K562 (cell line): ENCODE data around the gene MAD1L1. TPM values are rescaled to one million over a fixed set of nuclear protein-coding genes. Genes with fewer than 3 reads are reported as not detected.
"Not testable (repeated sequence)": the region's sequence is repeated elsewhere in the genome, so short reads cannot be mapped to it uniquely, and the experiment has no call there.

Experiments
- ATAC-seq: fragments of 200-7000 bp; cut with Tn5 transposase; 3 replicates; pipeline ENCODE4 v1.9.1; 2020; ENCODE audit warnings: moderate library complexity
- BruUV-seq: library from RNA; stranded (reverse); fragments of 400-500 nt; replicated peaks from 2 replicates; lab custom pipeline; 2021; lab: Mats Ljungman, UMichigan
- CTCF ChIA-PET: fragments of 300-600 bp; formaldehyde crosslinking; extraction: SDS; loops from one replicate; lab custom pipeline; 2021; ENCODE audit warnings: low intra/inter-chr PET ratio; lab: Yijun Ruan, JAX
- POLR2A ChIA-PET: fragments of 300-600, 350-650 bp; sonication (Branson Sonifier 250); formaldehyde crosslinking; extraction: SDS; loops from one replicate; lab custom pipeline; 2021; ENCODE audit warnings: antibody characterized with exemption, inconsistent platforms; lab: Yijun Ruan, JAX
- DNase-seq, 4 experiments: peaks; one replicate each; pipeline versions ENCODE4 v3.0.0 to v3.0.0-alpha.2; 2011 to 2018; ENCODE audit warnings: low spot score in 3 of 4, mixed read lengths in 3 of 4; ENCODE audit errors: extremely low read depth in 1 of 4
- FAIRE-seq: peaks from 2 replicates; lab custom pipeline; 2011; peaks lifted over from hg19 to GRCh38; lab: Jason Lieb, UNC
- H2AFZ ChIP-seq: 2 replicates; pipeline ENCODE4 v1.6.0; 2011; ENCODE audit warnings: low read depth, low read length, control low read depth, inconsistent platforms
- H3K27ac ChIP-seq: fragments of 200-600 bp; 3 replicates; pipeline ENCODE4 v1.8.0; 2011; ENCODE audit warnings: low read depth, mild to moderate bottlenecking, control low read depth, inconsistent platforms, low read length, moderate library complexity, mixed read lengths; ENCODE audit errors: extremely low read depth
- H3K27me3 ChIP-seq, 2 experiments: fragments of 300-600 bp in 1 of 2; 2 replicates in 1 of 2; 3 replicates in 1 of 2; pipeline versions ENCODE4 v1.6.0 to v1.8.0; 2011; ENCODE audit warnings: inconsistent platforms in 2 of 2, low read length in 2 of 2, mild to moderate bottlenecking in 1 of 2, mixed read lengths in 1 of 2, moderate library complexity in 1 of 2; ENCODE audit not compliant: control insufficient read depth in 2 of 2, insufficient read depth in 2 of 2
- H3K36me3 ChIP-seq: fragments of 300-600 bp; 3 replicates; pipeline ENCODE4 v1.8.0; 2011; ENCODE audit warnings: mild to moderate bottlenecking, low read length, inconsistent platforms; ENCODE audit not compliant: control insufficient read depth, insufficient read depth
- H3K4me1 ChIP-seq, 2 experiments: fragments of 200-600 bp in 1 of 2; replicated peaks in 1 of 2; 2 replicates in 1 of 2; 3 replicates in 1 of 2; pipeline versions ENCODE4 v1.5.1 to v1.8.0; 2011; ENCODE audit warnings: inconsistent platforms in 2 of 2, low read length in 2 of 2, mild to moderate bottlenecking in 1 of 2, mixed read lengths in 1 of 2, moderate library complexity in 1 of 2; ENCODE audit not compliant: control insufficient read depth in 2 of 2, insufficient read depth in 2 of 2
- H3K4me2 ChIP-seq: 2 replicates; pipeline ENCODE4 v1.6.1; 2011; ENCODE audit warnings: low read length, control low read depth, inconsistent platforms, mixed read lengths; ENCODE audit not compliant: insufficient read depth
- H3K4me3 ChIP-seq: fragments of 200-600 bp; sonication (generic), shearing (Covaris generic); 2 replicates; pipeline ENCODE4 v1.5.1; 2016; ENCODE audit warnings: control low read depth, inconsistent platforms
- H3K79me2 ChIP-seq: fragments of 200-600 bp; 3 replicates; pipeline ENCODE4 v1.8.0; 2011; ENCODE audit warnings: low read length, inconsistent platforms; ENCODE audit not compliant: control insufficient read depth, insufficient read depth
- H3K9ac ChIP-seq, 2 experiments: 2 replicates each; pipeline versions ENCODE4 v1.6.0 to v1.6.1; 2011; ENCODE audit warnings: low read depth in 2 of 2, low read length in 2 of 2, control low read depth in 1 of 2, inconsistent platforms in 1 of 2, mild to moderate bottlenecking in 1 of 2, mixed read lengths in 1 of 2; ENCODE audit not compliant: insufficient read depth in 1 of 2
- H3K9me1 ChIP-seq: one replicate; pipeline ENCODE4 v1.6.0; 2011; ENCODE audit warnings: inconsistent platforms, mild to moderate bottlenecking, low read length, moderate library complexity; ENCODE audit not compliant: control insufficient read depth, insufficient read depth
- H3K9me3 ChIP-seq: replicated peaks from 2 replicates; pipeline ENCODE4 v1.5.1; 2011; ENCODE audit warnings: low read depth, low read length, inconsistent platforms; ENCODE audit not compliant: control insufficient read depth, insufficient read depth
- H4K20me1 ChIP-seq: replicated peaks from 2 replicates; pipeline ENCODE4 v1.6.1; 2011; ENCODE audit warnings: low read length, inconsistent platforms, mixed read lengths; ENCODE audit not compliant: control insufficient read depth, insufficient read depth
- ASH1L ChIP-seq: fragments of 450-650 bp; IDR thresholded peaks from 2 replicates; pipeline ENCODE4 v1.6.1; 2018; ENCODE audit warnings: borderline replicate concordance, mild to moderate bottlenecking, low read depth; ENCODE audit not compliant: partially characterized antibody
- ILK ChIP-seq: fragments of 450-650 bp; IDR thresholded peaks from 2 replicates; pipeline ENCODE4 v1.6.1; 2016; ENCODE audit warnings: missing genetic modification characterization, low read depth, mild to moderate bottlenecking, missing compliant biosample characterization, moderate library complexity, borderline replicate concordance
- POLR2G ChIP-seq: fragments of 200-400 bp; formaldehyde crosslinking; IDR thresholded peaks from 2 replicates; pipeline ENCODE4 v1.6.1; 2017; ENCODE audit warnings: low read depth, mild to moderate bottlenecking, antibody characterized with exemption, low read length, moderate library complexity
- RBM22 ChIP-seq: fragments of 200-400 bp; formaldehyde crosslinking; IDR thresholded peaks from 2 replicates; pipeline ENCODE4 v1.6.1; 2018; ENCODE audit warnings: low read length, low read depth; ENCODE audit not compliant: poor library complexity, severe bottlenecking
- SPI1 ChIP-seq: IDR thresholded peaks from 2 replicates; pipeline ENCODE4 v1.6.1; 2011; ENCODE audit warnings: low read depth, low read length, control low read depth, borderline replicate concordance
- TCF3 ChIP-seq: sonication (generic); formaldehyde crosslinking; IDR thresholded peaks from 2 replicates; pipeline ENCODE4 v1.4.0; 2020; ENCODE audit warnings: mild to moderate bottlenecking, missing genetic modification reagents
- ZNF77 ChIP-seq: fragments of 250-450 bp; sonication (Bioruptor Pico); IDR thresholded peaks from 2 replicates; pipeline ENCODE4 v1.5.0; 2020
- ZNF79 ChIP-seq: fragments of 250-450 bp; sonication (Bioruptor Pico); IDR thresholded peaks from 2 replicates; pipeline ENCODE4 v1.4.0; 2020; ENCODE audit warnings: low read depth, mild to moderate bottlenecking, moderate library complexity
- WGBS: fragments of 100-300 bp; shearing (Covaris generic); methylation state at CpG from one replicate; pipeline ENCODE4 v1.1.6; 2016; ENCODE audit warnings: low coverage, mixed read lengths; ENCODE audit not compliant: insufficient coverage; ENCODE audit errors: missing lambda C conversion rate; 5-methylcytosine and 5-hydroxymethylcytosine counted together
- in situ Hi-C: fragments of 300-500 bp; cut with MboI; formaldehyde crosslinking; loops from 4 replicates; pipeline ENCODE4 v1.15.0; 2018; ENCODE audit warnings: inconsistent platforms, mixed read lengths
- intact Hi-C: fragments of 100-400 bp; cut with micrococcal nuclease; formaldehyde crosslinking; loops from 2 replicates; pipeline ENCODE4 v1.14.2; 2022
- polyA plus RNA-seq, 8 experiments: library from polyadenylated mRNA; depleted of rRNA in 4 of 8; stranded (reverse) in 5 of 8; unstranded in 3 of 8; fragments of >200 nt; fragmentation: Nextera tagmentation in 2 of 8; fragmentation: Illumina TruSeq in 1 of 8; extraction: Ambion mirVana in 2 of 8; extraction: Trizol in 1 of 8; gene quantifications; 2 replicates each; pipeline versions ENCODE4 v1.2.1 to v1.2.3, GENCODE V29; 2011 to 2014; ENCODE audit warnings: inconsistent platforms in 1 of 8, missing spikeins in 1 of 8
- total RNA-seq, 7 experiments: library from RNA; depleted of rRNA in 6 of 7; stranded (reverse); fragments of >200 nt in 6 of 7; fragmentation: Illumina TruSeq in 2 of 7; extraction: Trizol in 2 of 7; gene quantifications; 2 replicates each; pipeline versions ENCODE4 v1.2.1 to v1.2.3, GENCODE V29; 2011 to 2021; ENCODE audit warnings: low replicate concordance in 1 of 7

Gene MAD1L1
- total and polyA plus RNA-seq, 9 of the 15 experiments (the other 6 are each of a cell fraction or from before 2014, with no cell fraction given) = 1.7 to 89.7 (median 18.0) TPM

DNA sequence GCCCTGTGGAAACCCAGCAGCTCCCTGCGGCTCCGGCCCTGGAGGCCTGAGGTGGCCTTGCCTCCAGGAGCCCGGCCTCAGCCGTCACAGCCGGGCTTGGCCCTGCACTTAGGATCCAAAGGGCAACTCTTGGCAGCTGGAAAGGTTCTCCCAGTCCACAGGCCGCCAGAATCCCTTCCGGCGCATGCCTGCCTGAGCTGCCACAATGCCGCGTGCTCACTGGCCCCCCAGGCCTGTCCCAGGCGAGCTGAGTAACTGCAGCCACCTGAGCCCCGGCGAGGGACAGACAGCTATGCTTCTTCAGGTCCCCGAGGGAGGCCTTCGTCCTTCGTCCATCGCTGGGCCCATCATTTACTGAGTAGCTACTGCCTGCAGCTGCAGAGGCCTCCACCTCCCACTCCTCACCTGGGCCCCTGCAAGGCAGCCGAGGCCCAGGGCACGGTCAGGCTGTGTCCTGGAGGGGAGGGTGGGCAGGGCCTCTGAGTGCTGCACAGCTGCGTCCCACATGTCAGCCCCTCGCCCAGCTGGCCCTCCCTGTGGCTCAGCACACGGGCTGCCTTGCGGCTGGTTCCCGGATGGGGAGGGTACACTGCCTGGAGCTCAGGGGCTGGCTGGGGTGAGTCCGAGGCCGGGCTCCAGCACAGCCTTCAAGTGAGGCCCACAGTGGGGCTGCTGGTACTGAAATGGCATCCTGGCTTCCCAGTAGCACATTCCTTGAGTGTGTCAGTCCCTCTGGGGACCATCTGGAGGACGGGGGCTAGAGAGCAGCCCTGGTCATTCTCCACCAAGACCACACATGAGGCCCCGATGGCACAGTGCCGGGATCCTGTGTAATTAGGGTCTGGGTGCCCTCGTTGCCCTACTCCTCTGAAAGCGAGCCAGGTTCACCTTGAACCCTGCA is 390.2 kb downstream of the MAD1L1 start (continued):
- TF ChIP-seq RBM22 (peak; percentile 46), ASH1L (no peak), TCF3 (no peak), ILK (tag) (no peak), ZNF77 (no peak), SPI1 (no peak), ZNF79 (CRISPR knock-in tag) (no peak), POLR2G (peak; percentile 77)

DNA sequence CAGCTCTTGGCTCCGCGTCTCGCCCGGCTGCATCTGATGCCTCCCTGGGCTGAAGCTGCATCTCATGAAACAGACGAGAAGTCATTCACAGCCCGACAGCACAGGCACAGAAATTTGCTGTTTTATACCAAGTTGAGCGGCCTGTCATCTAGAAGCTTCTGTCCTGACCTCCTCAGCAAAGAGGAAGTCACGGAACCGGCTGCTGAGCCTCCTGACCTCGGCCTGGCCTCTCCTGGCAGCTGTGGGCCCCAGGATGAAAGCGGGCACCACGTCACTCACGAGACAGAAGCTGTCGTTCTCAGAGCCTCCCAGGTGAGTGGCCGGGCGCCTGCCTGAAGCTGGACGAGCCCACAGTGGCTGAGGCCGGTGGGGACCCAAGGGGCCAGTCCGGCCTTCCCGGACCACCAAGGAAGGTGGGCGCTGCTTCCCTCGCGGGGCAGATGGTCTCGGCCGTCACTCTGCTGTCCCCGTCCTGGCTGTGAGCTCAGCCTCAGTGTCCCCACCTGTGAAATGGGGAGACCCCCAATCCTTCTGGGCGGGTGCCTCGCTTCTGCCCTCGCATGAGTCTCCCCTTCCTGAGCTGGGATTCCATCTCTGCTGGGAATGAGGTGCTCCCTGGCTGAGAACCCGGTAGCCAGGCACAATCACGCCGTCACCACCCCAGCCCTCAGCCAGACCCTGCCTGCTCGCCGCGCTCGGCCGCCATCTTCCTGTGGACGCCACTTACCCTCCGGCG is 391.3 kb downstream of the MAD1L1 start:
- TF ChIP-seq RBM22 = peak; percentile 72
- TF ChIP-seq POLR2G = peak; percentile 59
- TF ChIP-seq, all 486 proteins: peak for 2; not testable (repeated sequence) for 484
- POLR2A ChIA-PET = interaction anchor here (0.6 to 2.6 kb wide), 4 partner anchors 12 to 290 kb away, joined by 3 to 11 read pairs (median 4); no protein-coding TSS in a partner anchor
- Histone ChIP-seq H3K4me1 (peaks cover 0 to 54% of the 10 kb centered on the region in 2 experiments; a peak in 2 of 5 replicates), H3K36me3 (peaks cover 12% of the 10 kb centered on the region; the same call in 2 of the 3 replicates)
- CTCF ChIA-PET, H3K4me2 ChIP-seq, H3K79me2 ChIP-seq, H3K27ac ChIP-seq, H3K4me3 ChIP-seq, FAIRE-seq, ATAC-seq, intact Hi-C loops, H4K20me1 ChIP-seq, H2AFZ ChIP-seq, H3K27me3 ChIP-seq, BruUV-seq, H3K9me1 ChIP-seq, DNase-seq, H3K9ac ChIP-seq, in situ Hi-C loops, H3K9me3 ChIP-seq: not testable (repeated sequence)
- 81% methylated on average over 7 of the region's 40 CpGs for WGBS
